ENCODE results near the gene VSIG8.

VSIG8 gene

GRCh38 chr1:159883134-159883533 is 20.7 kb upstream of the VSIG8 start:
- no peak for DNase-seq (ENCODE audit: low spot score)

- DNase-seq (ENCODE audit: low spot score) = no peak
These were observed 20.0 kb upstream of the VSIG8 start for GRCh38 chr1:159882527-159882862.

GRCh38 chr1:159881622-159882526 is 19.4 kb upstream of the VSIG8 start:
- peak; percentile 45 for DNase-seq (ENCODE audit: low spot score)

GRCh38 chr1:159880430-159880829 is 18.0 kb upstream of the VSIG8 start:
- no peak for DNase-seq (ENCODE audit: low spot score)

- DNase-seq (ENCODE audit: low spot score) = no peak
These were observed 17.5 kb upstream of the VSIG8 start for GRCh38 chr1:159879977-159880376.

GRCh38 chr1:159879136-159879535 is 16.7 kb upstream of the VSIG8 start:
- no peak for DNase-seq (ENCODE audit: low spot score)

GRCh38 chr1:159877695-159878444 is 15.4 kb upstream of the VSIG8 start:
- no peak for DNase-seq (ENCODE audit: low spot score)

- DNase-seq (ENCODE audit: low spot score) = no peak
These were observed 11.2 kb upstream of the VSIG8 start for GRCh38 chr1:159873530-159874143.

- DNase-seq (ENCODE audit: low spot score) = no peak
These were observed 10.4 kb upstream of the VSIG8 start for GRCh38 chr1:159872891-159873290.

- no peak for DNase-seq (ENCODE audit: low spot score)
These were observed 8.2 kb upstream of the VSIG8 start for GRCh38 chr1:159870704-159871103.

- no peak for DNase-seq (ENCODE audit: low spot score)
These were observed 7.2 kb upstream of the VSIG8 start for GRCh38 chr1:159869607-159870006.

- DNase-seq (ENCODE audit: low spot score) = no peak
These were observed 6.7 kb upstream of the VSIG8 start for GRCh38 chr1:159869173-159869572.

GRCh38 chr1:159868766-159869165 is 6.3 kb upstream of the VSIG8 start:
- DNase-seq (ENCODE audit: low spot score) = no peak

- no peak for DNase-seq (ENCODE audit: low spot score)
These were observed 5.2 kb upstream of the VSIG8 start for GRCh38 chr1:159867664-159868026.

- no peak for DNase-seq (ENCODE audit: low spot score)
These were observed 4.6 kb upstream of the VSIG8 start for GRCh38 chr1:159866905-159867663.

GRCh38 chr1:159866066-159866465 is 3.6 kb upstream of the VSIG8 start:
- no peak for DNase-seq (ENCODE audit: low spot score)

- no peak for DNase-seq (ENCODE audit: low spot score)
These were observed 1.8 kb upstream of the VSIG8 start for GRCh38 chr1:159864262-159864661.

GRCh38 chr1:159862031-159862430 is 426 bp downstream of the VSIG8 start:
- no peak for DNase-seq (ENCODE audit: low spot score)

GRCh38 chr1:159861218-159861617 is 1.2 kb downstream of the VSIG8 start:
- DNase-seq (ENCODE audit: low spot score) = no peak

GRCh38 chr1:159860456-159860855 is 2.0 kb downstream of the VSIG8 start:
- no peak for DNase-seq (ENCODE audit: low spot score)

- no peak for DNase-seq (ENCODE audit: low spot score)
These were observed 2.6 kb downstream of the VSIG8 start for GRCh38 chr1:159859767-159860322.

- no peak for DNase-seq (ENCODE audit: low spot score)
These were observed 4.6 kb downstream of the VSIG8 start for GRCh38 chr1:159857889-159858288.

All from CD4-positive, alpha-beta T cell treated with Interleukin-2 at 100 ng/mL for 4 hours (primary cell).